HEK293 (cell line): ENCODE data around the gene SVIL.
"Not testable (repeated sequence)": the region's sequence is repeated elsewhere in the genome, so short reads cannot be mapped to it uniquely, and the experiment has no call there.

Source experiments
- CTCF ChIA-PET: fragments of 350-600 bp; formaldehyde crosslinking; extraction: SDS; loops from one replicate; lab custom pipeline; 2021; ENCODE audit warnings: antibody characterized with exemption; lab: Yijun Ruan, JAX
- POLR2A ChIA-PET: fragments of 300-600 bp; formaldehyde crosslinking; extraction: SDS; loops from one replicate; lab custom pipeline; 2020; ENCODE audit warnings: antibody characterized with exemption, inconsistent platforms; lab: Yijun Ruan, JAX
- H3K27ac ChIP-seq: fragments of 200-500 bp; sonication (Bioruptor generic); 2 replicates; pipeline ENCODE4 v1.5.1; 2014; ENCODE audit warnings: low read depth, low read length, control low read depth, inconsistent platforms; ENCODE audit errors: extremely low read depth
- H3K36me3 ChIP-seq, 2 experiments: fragments of 200-500 bp in 1 of 2; sonication (Bioruptor generic) in 1 of 2; 1 replicate in 1 of 2; 2 replicates in 1 of 2; pipeline ENCODE4 v1.5.1; 2014 to 2017; ENCODE audit warnings: inconsistent platforms in 2 of 2, low read length in 2 of 2; ENCODE audit not compliant: control insufficient read depth in 2 of 2, insufficient read depth in 1 of 2
- H3K4me1 ChIP-seq: fragments of 200-500 bp; sonication (Bioruptor generic); 2 replicates; pipeline ENCODE4 v1.5.1; 2014; ENCODE audit warnings: mild to moderate bottlenecking, low read length, inconsistent platforms; ENCODE audit not compliant: control insufficient read depth, insufficient read depth
- H3K4me3 ChIP-seq: 2 replicates; pipeline ENCODE4 v1.5.1; 2011; ENCODE audit warnings: low read depth, mild to moderate bottlenecking, control low read depth, low read length, moderate library complexity
- H3K9me3 ChIP-seq: fragments of 200-500 bp; sonication (Bioruptor generic); 2 replicates; pipeline ENCODE4 v1.5.1; 2014; ENCODE audit warnings: low read depth, low read length, inconsistent platforms; ENCODE audit not compliant: control insufficient read depth, insufficient read depth
- GFI1B ChIP-seq: fragments of 450-650 bp; formaldehyde crosslinking; IDR thresholded peaks from 2 replicates; pipeline ENCODE4 v1.5.1; 2016; ENCODE audit warnings: missing biosample characterization, missing genetic modification characterization
- GLI4 ChIP-seq: fragments of 450-650 bp; formaldehyde crosslinking; IDR thresholded peaks from 2 replicates; pipeline ENCODE4 v1.5.1; 2016; ENCODE audit warnings: missing biosample characterization, missing genetic modification characterization
- GLIS2 ChIP-seq: fragments of 450-650 bp; formaldehyde crosslinking; IDR thresholded peaks from 2 replicates; pipeline ENCODE4 v1.5.1; 2016; ENCODE audit warnings: missing biosample characterization, missing genetic modification characterization
- REPIN1 ChIP-seq: fragments of 450-650 bp; formaldehyde crosslinking; IDR thresholded peaks from 2 replicates; pipeline ENCODE4 v1.5.1; 2017; ENCODE audit warnings: missing biosample characterization, missing genetic modification characterization, low read depth
- SP7 ChIP-seq: fragments of 450-650 bp; formaldehyde crosslinking; IDR thresholded peaks from 2 replicates; pipeline ENCODE4 v1.5.1; 2016; ENCODE audit warnings: missing biosample characterization, missing genetic modification characterization
- ZBTB8A ChIP-seq: fragments of 450-650 bp; formaldehyde crosslinking; IDR thresholded peaks from 2 replicates; pipeline ENCODE4 v1.5.1; 2016; ENCODE audit warnings: missing biosample characterization, missing genetic modification characterization
- ZFHX2 ChIP-seq: fragments of 450-650 bp; formaldehyde crosslinking; conservative IDR thresholded peaks from 2 replicates; pipeline ENCODE4 v1.5.1; 2016; ENCODE audit warnings: missing biosample characterization, missing genetic modification characterization
- ZNF335 ChIP-seq: fragments of 450-650 bp; formaldehyde crosslinking; conservative IDR thresholded peaks from 2 replicates; pipeline ENCODE4 v1.5.1; 2016; ENCODE audit warnings: missing biosample characterization, missing genetic modification characterization
- ZNF366 ChIP-seq: fragments of 450-650 bp; formaldehyde crosslinking; conservative IDR thresholded peaks from 2 replicates; pipeline ENCODE4 v1.5.1; 2016; ENCODE audit warnings: missing biosample characterization, missing genetic modification characterization
- ZNF521 ChIP-seq: fragments of 450-650 bp; formaldehyde crosslinking; IDR thresholded peaks from 2 replicates; pipeline ENCODE4 v1.5.1; 2017; ENCODE audit warnings: missing biosample characterization, mild to moderate bottlenecking, missing genetic modification characterization
- ZNF610 ChIP-seq: fragments of 450-650 bp; formaldehyde crosslinking; IDR thresholded peaks from 2 replicates; pipeline ENCODE4 v1.5.1; 2016; ENCODE audit warnings: missing biosample characterization, missing genetic modification characterization, borderline replicate concordance
- ZNF830 ChIP-seq: fragments of 450-650 bp; IDR thresholded peaks from 2 replicates; pipeline ENCODE4 v1.5.0; 2018; ENCODE audit warnings: missing biosample characterization, missing genetic modification characterization, low read depth, mild to moderate bottlenecking, moderate library complexity
- ZSCAN5A ChIP-seq: fragments of 450-650 bp; formaldehyde crosslinking; IDR thresholded peaks from 2 replicates; pipeline ENCODE4 v1.5.1; 2016; ENCODE audit warnings: missing biosample characterization, missing genetic modification characterization
- TF ChIP-seq, protein P1 (sequence below): fragments of 450-650 bp; formaldehyde crosslinking; IDR thresholded peaks from 2 replicates; pipeline ENCODE4 v1.5.1; 2016; ENCODE audit warnings: missing biosample characterization, missing genetic modification characterization

Gene SVIL

GRCh38 chr10:29539412-29539811 is 95.4 kb downstream of the SVIL start:
- ChIA-PET POLR2A (no interaction called here), CTCF (no interaction called here)
- TF ChIP-seq ZFHX2 (tag by site-specific recombination): no peak
- 0 out of 2 replicates have a peak, but pooled peaks have one; percentile 27 for TF ChIP-seq ZNF366 (tag by site-specific recombination)
- H3K9me3 ChIP-seq: no peaks in the 10 kb centered on the region
- no peak overlapping the region for H3K27ac ChIP-seq
- H3K4me3 ChIP-seq: no peak overlapping the region
- no peaks in the 10 kb centered on the region for H3K36me3 ChIP-seq
- H3K4me1 ChIP-seq: peaks cover 28% of the 10 kb centered on the region

DNA sequence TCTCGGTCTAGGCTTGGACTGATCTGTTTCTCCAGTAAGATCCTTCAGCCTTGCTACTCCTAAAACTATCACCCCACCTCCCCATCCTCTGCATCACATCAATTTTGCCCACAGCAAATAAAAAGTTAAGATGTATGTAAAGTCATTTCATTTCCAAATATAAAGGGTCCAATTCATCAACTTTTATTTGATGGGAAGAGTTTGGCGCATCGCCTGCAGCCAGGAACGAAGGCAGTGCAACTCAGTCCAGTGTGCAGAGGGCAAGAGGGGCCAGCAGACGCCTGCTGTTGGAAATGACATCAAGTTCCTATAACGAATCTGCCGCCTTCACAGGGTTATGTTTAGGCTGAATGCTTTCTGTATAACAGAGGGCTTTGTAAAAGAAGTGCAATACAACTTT is 97.0 kb downstream of the SVIL start:
- CTCF ChIA-PET: no interaction called here
- Histone ChIP-seq H3K36me3 (no peaks in the 10 kb centered on the region), H3K9me3 (no peaks in the 10 kb centered on the region), H3K4me1 (peaks cover 24% of the 10 kb centered on the region), H3K27ac (no peak overlapping the region), H3K4me3 (no peak overlapping the region)
- POLR2A ChIA-PET: no interaction called here
- TF ChIP-seq ZNF830 (tag by site-specific recombination) (no peak), GLIS2 (tag by site-specific recombination) (no peak), ZSCAN5A (tag by site-specific recombination) (no peak), ZNF521 (no peak), REPIN1 (tag by site-specific recombination) (no peak), GFI1B (tag by site-specific recombination) (no peak), ZBTB8A (tag by site-specific recombination) (no peak)

GRCh38 chr10:29536691-29537090 is 98.1 kb downstream of the SVIL start:
- H3K27ac ChIP-seq, POLR2A ChIA-PET: not testable (repeated sequence)
- CTCF ChIA-PET: interaction anchor here (0.7 to 1.1 kb wide), 3 partner anchors 19 to 223 kb away, joined by 3 to 4 read pairs (median 4); no protein-coding TSS in a partner anchor

GRCh38 chr10:29535778-29536453 is 98.9 kb downstream of the SVIL start:
- ChIA-PET CTCF (interaction anchor here (0.6 to 2.6 kb wide), 28 partner anchors 8 to 1021 kb away, joined by 3 to 25 read pairs (median 6); no protein-coding TSS in a partner anchor), POLR2A (interaction anchor here (0.6 kb wide), 1 partner anchor 985 kb away, joined by 5 read pairs; no protein-coding TSS in a partner anchor)
- peak overlapping the region; percentile 62 for H3K27ac ChIP-seq
- TF ChIP-seq SP7 (tag by site-specific recombination): no peak
- TF ChIP-seq ZNF335 (tag by site-specific recombination): peak; percentile 45
- 0 out of 2 replicates have a peak, but pooled peaks have one; percentile 2 for TF ChIP-seq ZNF610 (tag by site-specific recombination)
- TF ChIP-seq GLI4 (tag by site-specific recombination): no peak
- TF ChIP-seq, protein P1, sequence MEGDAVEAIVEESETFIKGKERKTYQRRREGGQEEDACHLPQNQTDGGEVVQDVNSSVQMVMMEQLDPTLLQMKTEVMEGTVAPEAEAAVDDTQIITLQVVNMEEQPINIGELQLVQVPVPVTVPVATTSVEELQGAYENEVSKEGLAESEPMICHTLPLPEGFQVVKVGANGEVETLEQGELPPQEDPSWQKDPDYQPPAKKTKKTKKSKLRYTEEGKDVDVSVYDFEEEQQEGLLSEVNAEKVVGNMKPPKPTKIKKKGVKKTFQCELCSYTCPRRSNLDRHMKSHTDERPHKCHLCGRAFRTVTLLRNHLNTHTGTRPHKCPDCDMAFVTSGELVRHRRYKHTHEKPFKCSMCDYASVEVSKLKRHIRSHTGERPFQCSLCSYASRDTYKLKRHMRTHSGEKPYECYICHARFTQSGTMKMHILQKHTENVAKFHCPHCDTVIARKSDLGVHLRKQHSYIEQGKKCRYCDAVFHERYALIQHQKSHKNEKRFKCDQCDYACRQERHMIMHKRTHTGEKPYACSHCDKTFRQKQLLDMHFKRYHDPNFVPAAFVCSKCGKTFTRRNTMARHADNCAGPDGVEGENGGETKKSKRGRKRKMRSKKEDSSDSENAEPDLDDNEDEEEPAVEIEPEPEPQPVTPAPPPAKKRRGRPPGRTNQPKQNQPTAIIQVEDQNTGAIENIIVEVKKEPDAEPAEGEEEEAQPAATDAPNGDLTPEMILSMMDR (tag by site-specific recombination): 0 out of 2 replicates have a peak, but pooled peaks have one; percentile 2
- H3K4me3 ChIP-seq: no peak overlapping the region
- peaks cover 24% of the 10 kb centered on the region for H3K4me1 ChIP-seq
- H3K9me3 ChIP-seq: no peaks in the 10 kb centered on the region
- H3K36me3 ChIP-seq: no peaks in the 10 kb centered on the region

More at GRCh38 chr10:29536691-29537090, 98.1 kb downstream of the SVIL start:
- not testable (repeated sequence) for H3K9me3 ChIP-seq, H3K36me3 ChIP-seq, H3K4me3 ChIP-seq
- H3K4me1 ChIP-seq: peaks cover 24% of the 10 kb centered on the region
